Esophagus squamous epithelium (tissue), 4 donors: ENCODE data around the gene LRIG1.

ENCODE experiments used
- CTCF ChIP-seq, 6 experiments: fragments of 450-650 bp in 4 of 6; fragments of 200-600 bp in 2 of 6; sonication (generic) in 2 of 6; IDR thresholded peaks; one replicate each; pipeline ENCODE4 v1.5.1; 2016 to 2019; ENCODE audit warnings: antibody characterized with exemption in 6 of 6, mild to moderate bottlenecking in 4 of 6, moderate library complexity in 4 of 6
- POLR2A ChIP-seq, 4 donors: fragments of 450-650 bp; IDR thresholded peaks; one replicate each; pipeline ENCODE4 v1.6.1; 2017; ENCODE audit warnings: antibody characterized with exemption in 4 of 4, mild to moderate bottlenecking in 4 of 4, moderate library complexity in 3 of 4

- TF ChIP-seq CTCF (IDR thresholded peaks at IDR 0.05) = no peak
- no peak for TF ChIP-seq POLR2A (IDR thresholded peaks at IDR 0.05)
Measured at GRCh38 chr3:66404197-66404596, 96.6 kb downstream of the LRIG1 start.
